Left cardiac atrium (tissue), 4 donors: ENCODE results near the gene EML1. TPM values are rescaled to one million over a fixed set of nuclear protein-coding genes. Genes with fewer than 3 reads are reported as not detected.

Source experiments
- ATAC-seq, 2 donors: fragments of 200-7000 bp; cut with Tn5 transposase; one replicate each; pipeline ENCODE4 v1.9.1; 2020; ENCODE audit warnings: mild to moderate bottlenecking in 2 of 2, moderate library complexity in 2 of 2
- DNase-seq: peaks from one replicate; pipeline ENCODE4 v3.0.0-alpha.2; 2020
- intact Hi-C, 2 donors: fragments of 100-400 bp; cut with DNase I; formaldehyde crosslinking; loops; one replicate each; pipeline versions ENCODE4 v1.14.1 to v1.15.1; 2022 to 2023
- total RNA-seq, 2 donors: library from RNA; stranded (reverse); fragmentation: NEBNext Ultra II Directional; extraction: Animal tissue kit (Norgen Biotek cat#: 25700); gene quantifications; one replicate each; pipeline ENCODE4 v1.2.1, GENCODE V29; 2021
- donor health status: DM: no; HTN: yes; CAD: no.
- donor health status: DM: no; HTN: yes; CAD: no; lungs with severe emphysema.
- donor health status: DM: yes; HTN: yes; CAD: no.
- donor health status: Dilated cardiomyopathy.

The EML1 gene
- total RNA-seq, 2 donors from 2014 or later: 23.7 to 24.6 TPM

DNA sequence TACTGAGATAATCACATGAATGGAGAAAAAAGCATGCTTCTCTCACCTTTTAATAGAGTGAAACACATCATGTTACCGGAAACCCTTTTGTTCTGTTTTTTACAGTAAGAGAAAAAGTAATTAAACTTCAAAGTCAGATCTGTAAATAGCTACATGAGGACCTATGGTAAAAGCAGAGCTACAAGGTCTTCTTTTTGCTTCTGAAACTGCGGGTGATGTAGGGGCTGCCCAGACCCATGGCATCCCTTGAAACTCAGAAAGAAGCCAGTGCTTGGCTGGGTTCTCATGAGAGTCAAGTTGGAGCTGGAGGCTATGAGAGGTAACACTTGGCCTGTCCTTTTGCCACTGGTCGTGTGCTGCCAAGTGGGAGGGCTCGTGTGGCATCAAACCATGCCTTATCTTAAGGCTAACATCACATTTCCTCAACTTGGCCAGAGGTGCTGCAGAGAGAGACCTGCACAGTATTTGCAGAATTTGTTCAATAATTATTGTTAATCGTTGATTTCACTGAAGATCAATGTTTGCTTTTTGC is 47.6 kb downstream of the EML1 start:
- intact Hi-C loops: no loop called here
- ATAC-seq (peak in 1 of 2 donors; percentile 41), DNase-seq (no peak)

DNA sequence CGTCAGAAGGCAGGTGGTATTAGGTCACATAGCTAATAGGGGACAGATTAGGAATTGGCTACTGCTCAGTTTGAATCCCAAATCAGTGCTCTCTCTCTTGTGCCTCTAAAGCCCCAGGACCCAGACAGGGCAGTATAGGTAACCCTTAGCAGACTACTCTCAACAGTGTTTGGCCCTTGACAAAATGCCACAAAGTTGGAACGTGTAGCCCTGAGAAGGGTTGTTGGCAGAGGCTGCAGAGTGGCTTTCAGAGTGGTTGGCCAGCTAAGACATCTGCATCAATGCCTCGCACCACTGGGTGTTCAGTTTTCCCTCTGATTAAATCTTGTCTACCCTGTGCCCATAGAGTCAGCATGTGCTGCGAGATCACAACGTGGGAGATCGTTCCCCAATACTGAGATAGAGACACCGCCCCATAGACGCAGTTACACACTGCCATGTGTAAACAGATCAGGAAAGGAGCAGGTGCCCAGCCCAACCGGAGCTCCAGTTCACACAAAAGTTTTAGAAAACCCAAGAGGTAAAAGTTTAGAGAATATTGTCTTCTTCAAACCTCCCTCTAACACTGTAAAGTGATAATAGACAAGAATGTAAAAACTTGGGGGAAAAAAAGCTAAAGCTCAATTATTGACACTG is 48.3 kb downstream of the EML1 start:
- DNase-seq (no peak), ATAC-seq (peak in 1 of 2 donors; percentile 36)
- intact Hi-C loops: no loop called here

DNA sequence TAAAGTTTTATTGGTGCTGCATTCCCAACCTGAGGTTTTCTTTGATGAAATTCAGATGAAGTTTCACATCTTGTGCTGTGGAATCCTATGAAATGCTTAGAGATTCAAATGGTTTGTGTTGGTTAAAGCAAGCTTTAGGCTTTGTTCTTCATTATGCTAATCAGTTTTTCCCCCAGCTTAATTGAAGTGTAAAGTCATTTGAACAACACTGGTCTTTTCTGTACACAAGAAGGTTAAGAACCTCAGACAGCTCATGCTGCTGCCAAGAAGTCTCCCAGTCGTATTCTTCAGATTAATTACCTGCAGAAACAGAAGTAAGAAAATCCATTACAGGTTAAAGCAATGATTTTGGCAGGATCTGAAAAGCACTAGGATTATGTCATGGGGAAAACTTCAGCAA is 48.9 kb downstream of the EML1 start:
- DNase-seq (no peak), ATAC-seq (no peak)
- intact Hi-C loops: no loop called here

DNA sequence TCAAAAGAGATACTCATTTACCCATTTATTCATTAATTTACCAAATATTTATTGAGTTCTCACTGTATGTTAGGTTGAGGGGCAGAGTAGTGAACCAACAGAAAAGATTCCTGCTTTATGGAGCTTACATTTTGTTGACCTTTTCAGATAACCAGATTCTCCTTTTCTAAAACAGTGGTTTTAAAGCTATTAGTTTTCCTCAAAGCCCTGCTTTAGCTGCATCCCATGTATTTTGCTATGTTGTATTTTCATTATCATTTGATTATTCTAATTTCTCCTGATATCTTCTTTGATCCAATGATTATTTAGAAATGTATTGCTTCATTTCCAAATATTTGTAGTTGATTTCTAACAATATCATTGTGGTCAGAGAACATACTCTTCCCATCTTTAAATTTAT is 53.6 kb downstream of the EML1 start:
- DNase-seq: no peak
- intact Hi-C loops: no loop called here
- no peak for ATAC-seq

DNA sequence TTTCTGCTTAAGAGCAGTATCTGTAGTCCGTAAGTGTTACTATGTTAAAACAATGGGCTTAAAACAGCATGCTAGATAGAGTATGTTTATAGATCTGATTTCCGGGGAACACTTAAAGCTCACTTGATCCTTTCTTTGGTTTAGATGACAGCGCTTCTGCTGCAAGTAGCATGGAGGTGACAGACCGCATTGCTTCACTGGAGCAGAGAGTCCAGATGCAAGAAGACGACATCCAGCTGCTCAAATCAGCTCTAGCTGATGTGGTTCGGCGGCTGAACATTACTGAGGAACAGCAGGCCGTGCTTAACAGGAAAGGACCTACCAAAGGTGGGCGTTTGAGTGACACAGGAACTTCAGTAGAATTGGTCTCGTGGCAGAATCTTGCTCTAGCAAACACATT is 57.5 kb downstream of the EML1 start:
- ATAC-seq (no peak), DNase-seq (no peak)
- intact Hi-C loops: no loop called here

DNA sequence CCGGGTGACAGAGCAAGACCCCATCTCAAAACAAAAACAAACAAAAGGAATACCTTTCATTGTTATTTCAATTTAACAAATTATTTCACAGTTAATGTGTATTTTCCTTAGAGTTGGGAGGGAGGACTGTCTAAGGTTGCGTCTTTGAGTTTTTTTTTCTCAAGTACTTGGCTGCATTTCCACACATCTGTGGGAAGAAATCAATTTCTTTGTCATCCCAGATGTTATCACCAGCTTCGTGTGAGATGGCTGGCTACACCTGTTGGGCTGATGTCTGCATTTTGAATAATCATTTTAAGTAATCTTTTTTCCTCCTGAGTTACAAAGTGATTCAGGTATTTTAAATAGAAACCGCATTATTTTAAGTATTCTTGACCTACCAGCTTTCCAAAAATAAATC is 59.4 kb downstream of the EML1 start:
- intact Hi-C loops: no loop called here
- no peak for ATAC-seq

DNA sequence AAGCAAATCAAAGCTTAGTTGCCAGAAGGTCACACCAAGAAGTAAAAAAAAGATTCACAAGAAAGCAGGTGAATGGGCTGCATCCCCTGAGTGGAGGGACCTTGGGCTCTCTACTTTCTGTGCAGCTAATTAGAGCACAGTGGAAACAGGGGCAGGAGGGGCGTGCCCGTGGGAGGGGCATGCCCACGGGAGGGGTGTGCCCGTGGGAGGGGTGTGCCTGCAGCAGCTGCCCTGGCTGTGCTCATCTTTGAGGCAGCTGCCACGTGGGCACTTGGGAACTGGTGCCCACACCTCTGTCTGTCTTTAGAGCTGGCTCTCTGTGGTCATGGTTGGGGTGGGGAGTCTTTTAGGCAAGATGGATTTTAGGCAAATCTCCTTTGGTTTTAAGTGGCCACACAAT is 60.0 kb downstream of the EML1 start:
- peak; percentile 43 for DNase-seq
- intact Hi-C loops: no loop called here
- ATAC-seq: peak; percentile 78 to 95

More for the DNA sequence above, 59.4 kb downstream of the EML1 start:
- DNase-seq: no peak

DNA sequence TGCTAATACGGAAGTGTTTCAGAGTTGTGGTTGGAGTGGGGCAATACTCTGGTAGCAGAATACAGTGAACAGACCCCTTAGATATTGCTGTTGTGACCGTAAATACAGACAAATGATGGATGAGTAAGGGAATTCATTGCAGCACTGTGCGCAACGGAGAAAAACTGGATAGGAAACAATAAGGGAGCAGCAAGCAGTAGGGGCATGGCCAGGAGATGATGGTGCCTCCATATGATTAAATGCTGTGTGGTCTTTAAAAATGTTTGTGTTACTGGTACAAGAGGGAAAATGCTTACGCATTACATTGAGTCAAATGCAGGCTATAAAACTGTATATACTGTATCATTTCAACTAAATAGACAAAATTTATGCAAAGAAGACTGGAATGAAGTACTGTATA is 61.6 kb downstream of the EML1 start:
- ATAC-seq (no peak), DNase-seq (no peak)
- intact Hi-C loops: no loop called here

DNA sequence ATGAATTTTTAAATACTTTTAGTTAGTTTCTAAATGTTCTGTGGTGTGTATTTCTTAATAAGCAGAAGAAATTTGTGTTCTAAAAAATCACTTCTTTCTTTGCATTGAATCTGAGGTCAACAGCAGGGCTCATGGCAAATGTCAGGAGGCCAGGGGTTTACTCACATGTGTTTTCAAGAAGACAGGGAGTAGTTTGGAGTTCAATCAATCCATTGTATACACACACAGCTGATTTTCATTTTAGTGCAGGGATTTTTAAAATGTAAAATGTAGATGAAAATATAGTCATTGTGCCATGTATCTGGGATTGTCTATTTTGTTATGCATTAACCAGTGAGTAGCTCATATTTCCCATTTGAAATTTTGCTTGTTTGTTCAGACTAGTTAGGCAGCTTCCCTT is 62.1 kb downstream of the EML1 start:
- DNase-seq (no peak), ATAC-seq (no peak)
- intact Hi-C loops: no loop called here

DNA sequence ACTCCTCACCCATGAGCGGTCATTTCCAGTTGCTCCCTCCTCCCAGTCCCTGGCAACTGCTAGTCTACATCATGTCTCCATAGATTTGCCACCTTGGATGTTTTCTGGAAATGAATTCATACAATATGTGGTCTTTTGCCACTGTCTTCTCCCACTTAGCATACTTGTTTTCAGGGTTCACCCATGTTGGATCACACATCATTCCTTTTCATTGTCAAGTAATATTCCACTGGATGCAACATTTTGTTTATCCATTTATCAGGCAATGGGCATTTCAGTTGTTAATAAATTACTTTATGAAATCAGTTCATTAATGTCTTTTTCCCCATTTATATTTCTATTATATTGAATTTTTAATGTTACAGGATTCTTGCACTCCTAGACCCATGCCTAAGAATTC is 64.3 kb downstream of the EML1 start:
- intact Hi-C loops: no loop called here
- DNase-seq (no peak), ATAC-seq (no peak)

DNA sequence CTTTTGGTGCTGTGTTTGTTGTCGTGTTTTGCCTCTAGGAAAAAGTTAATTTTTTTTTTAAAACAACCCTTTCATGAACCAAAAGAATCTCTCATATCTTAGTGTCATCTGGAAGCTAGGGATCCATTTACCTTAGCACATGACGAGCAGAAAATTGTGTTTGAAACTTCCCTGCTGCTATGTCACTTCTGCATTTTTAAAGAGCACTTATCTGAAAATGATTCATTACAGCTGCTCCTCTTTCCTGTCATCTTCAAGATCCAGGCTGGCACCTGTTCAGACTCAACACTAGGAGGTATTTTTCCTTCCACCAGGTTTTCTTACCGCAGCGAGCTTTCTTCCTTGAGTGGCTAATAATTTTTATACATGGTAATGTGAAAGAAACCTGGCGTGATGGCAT is 67.0 kb downstream of the EML1 start:
- no peak for ATAC-seq

DNA sequence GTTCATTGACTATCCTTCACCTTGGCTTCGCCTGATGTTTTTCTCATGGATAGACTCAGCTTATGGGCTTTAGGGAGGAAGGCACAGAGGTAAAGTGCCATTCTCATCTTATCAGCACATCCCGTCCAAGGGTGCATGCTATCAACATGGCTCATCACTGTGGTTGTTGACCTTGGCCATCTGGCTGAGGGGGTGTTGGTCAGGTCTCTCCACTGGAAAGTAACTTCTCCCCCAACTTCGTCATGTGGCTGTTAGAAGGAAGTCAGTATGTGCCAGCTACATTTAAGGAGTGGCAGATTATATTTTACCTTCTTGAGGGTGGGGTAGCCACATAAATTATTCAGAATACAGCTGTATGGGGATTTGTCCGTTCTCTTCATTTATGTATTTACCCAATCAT is 68.9 kb downstream of the EML1 start:
- ATAC-seq (no peak), DNase-seq (no peak)
- intact Hi-C loops: no loop called here

More for the DNA sequence above, 67.0 kb downstream of the EML1 start:
- no peak for DNase-seq
- intact Hi-C loops: no loop called here

DNA sequence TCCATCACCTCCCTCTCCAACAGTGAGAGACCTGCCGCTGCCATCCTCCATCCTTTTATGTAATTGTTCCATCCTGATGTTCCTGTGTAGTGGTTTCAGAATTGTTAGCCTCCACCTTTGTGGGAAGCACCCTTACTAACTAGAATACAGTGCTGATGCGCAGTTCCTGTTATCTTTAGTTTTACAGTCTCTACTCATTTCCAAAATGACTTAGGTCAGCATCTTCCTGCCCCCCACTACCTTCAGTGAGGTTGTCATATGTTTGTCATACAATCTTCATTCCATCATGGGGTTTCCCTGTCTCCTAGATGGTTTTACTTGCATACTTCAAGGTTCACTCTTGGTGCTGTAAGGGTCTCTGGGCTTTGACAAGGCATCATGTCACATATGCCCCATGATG is 69.8 kb downstream of the EML1 start:
- DNase-seq (no peak), ATAC-seq (no peak)
- intact Hi-C loops: no loop called here

DNA sequence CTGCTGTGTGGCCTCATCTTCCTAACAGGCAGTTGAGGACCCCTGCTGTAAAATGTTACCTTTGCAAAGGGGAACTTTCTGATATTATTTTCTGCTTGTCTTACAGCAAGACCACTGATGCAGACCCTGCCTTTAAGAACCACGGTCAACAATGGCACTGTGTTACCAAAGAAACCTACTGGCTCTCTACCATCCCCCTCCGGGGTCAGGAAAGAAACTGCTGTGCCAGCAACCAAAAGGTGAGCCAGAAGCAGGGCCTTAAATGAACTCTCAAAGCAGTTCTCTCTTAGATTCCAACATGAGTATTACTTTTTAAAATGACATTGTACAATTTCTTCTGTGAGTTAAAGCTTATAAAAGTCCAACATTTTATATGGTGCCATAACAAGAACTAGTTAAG is 72.2 kb downstream of the EML1 start:
- intact Hi-C loops: no loop called here
- DNase-seq: no peak
- no peak for ATAC-seq

DNA sequence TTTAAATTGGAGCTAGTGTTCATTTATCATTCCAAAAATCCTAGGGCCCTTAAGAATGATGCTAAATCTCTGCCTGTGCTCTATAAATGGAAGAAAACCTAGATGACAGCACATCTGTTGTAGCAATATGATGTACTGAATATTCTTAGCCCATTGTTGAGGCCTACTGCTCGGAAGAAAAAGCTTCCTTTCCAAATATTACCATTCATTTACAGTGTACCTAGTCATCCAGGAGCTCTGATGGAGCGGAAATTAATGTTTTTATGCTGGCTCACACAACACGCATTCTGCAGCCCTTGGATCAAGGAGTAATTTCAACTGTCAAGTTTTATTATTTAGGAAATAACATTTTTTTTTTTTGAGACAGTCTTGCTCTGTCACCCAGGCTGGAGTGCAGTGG is 77.4 kb downstream of the EML1 start:
- intact Hi-C loops: no loop called here
- ATAC-seq (no peak), DNase-seq (no peak)

DNA sequence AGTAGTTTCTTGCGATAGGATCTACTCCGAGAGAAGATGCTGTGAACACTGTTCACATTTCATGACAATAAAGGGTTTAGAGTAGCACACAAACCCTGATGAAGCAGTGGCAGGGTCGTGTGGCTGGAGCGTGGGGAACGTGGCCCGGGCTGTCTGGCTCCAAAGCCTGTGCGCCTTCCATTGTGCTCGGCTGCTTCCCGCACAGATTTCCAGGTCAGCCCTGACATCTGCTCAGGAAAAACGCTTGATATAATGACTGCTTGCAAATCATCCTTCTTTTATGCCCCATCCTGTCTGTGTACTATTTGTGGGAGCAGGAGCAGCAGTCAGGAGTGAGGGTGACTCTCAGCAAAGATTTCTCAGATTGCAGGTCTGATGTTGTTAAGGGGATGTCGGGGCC is 78.6 kb downstream of the EML1 start:
- DNase-seq: no peak

DNA sequence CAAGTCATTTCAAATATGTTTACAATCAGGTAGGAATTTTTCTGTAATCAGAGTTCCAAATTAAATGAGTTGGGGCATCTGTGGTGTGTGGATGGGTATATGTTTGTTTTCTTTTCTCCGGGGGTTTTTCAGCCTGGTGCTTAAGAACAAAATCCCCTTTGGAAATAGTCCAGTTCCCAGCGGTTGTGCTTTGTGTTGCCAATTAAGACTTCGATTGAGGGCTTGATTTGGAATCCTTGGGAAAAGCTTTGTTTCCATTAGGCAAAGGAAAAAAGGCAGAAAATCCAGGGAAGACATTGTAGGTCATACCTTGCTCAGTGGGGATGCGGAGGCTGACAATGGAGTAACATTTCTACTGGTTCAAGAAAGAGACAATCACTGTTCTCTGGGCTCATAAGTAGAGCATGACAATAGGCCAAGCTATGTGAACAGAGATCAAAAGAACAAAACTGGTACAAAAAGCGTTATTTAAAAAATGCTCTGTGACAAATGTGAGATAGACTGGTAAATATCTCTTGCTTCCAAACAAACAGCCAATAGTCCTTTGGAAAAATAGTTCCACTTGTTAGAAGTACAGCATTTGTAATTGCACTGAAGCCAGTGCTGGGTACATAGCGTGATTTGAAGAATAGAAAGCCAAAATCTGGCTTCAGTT is 79.7 kb downstream of the EML1 start:
- no peak for ATAC-seq
- intact Hi-C loops: no loop called here
- DNase-seq: no peak

More for the DNA sequence above, 78.6 kb downstream of the EML1 start:
- intact Hi-C loops: no loop called here
- no peak for ATAC-seq

DNA sequence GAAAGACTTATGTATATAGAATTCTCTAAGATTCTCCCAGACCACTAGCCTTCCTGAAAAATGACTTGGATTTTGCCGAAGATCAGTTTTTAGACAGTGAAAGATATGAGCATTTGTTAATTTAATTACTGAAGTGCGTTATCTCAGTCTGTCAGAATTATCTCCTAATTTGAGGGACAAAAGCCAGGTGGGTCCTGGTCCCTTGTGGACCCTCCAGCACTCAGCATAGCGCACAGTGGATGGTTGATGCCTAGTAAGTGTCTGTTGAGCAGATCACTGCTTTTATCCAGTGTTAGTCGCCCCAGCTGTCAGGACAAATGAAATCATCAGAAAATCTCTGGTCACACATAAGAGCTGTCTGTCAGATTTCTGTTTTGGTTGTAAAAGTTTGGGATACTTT is 80.4 kb downstream of the EML1 start:
- intact Hi-C loops: no loop called here
- DNase-seq (no peak), ATAC-seq (no peak)

DNA sequence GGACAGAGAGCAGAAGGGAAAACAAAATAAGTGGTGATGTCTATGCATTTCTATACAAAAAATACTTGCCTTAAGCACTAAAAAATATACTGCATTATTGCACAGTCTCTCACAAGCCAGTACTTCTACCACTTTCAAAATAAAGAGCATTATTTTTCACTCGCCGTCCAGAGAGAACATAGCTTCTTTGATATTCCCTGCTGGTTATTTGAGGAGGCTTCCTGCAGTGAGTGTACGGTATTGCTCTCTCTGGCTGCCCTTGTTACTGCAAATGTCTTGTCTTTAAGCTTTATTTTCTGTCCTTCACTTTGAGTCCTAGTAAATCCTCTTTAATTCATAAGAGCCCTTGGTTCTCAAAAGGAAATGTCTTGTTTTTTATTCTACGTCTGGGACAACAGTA is 81.1 kb downstream of the EML1 start:
- intact Hi-C loops: no loop called here
- no peak for ATAC-seq
- no peak for DNase-seq

DNA sequence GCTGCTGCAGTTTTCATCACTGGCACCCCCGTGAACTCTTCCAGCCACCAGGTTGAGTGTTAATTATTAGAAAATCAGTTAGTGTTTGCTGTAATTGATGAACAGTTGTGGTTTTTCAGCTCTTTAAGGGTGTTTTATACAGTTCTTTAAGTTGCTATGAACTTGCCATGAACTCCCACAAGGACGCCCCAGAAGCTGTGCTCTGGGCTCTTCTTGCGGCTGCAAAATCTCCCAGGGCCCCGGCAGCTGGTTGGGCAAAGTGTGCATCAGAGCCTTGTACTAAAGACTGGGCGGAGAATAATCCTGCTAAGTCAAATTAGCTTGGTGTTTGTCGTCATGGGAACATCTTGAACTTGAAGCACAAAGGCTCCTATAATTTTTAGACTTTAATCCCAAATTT is 82.2 kb downstream of the EML1 start:
- ATAC-seq: no peak
- intact Hi-C loops: loop anchor here in 1 of 2 donors (5.0 kb wide), 1 partner anchor 73 kb away; no protein-coding TSS in a partner anchor
- no peak for DNase-seq

DNA sequence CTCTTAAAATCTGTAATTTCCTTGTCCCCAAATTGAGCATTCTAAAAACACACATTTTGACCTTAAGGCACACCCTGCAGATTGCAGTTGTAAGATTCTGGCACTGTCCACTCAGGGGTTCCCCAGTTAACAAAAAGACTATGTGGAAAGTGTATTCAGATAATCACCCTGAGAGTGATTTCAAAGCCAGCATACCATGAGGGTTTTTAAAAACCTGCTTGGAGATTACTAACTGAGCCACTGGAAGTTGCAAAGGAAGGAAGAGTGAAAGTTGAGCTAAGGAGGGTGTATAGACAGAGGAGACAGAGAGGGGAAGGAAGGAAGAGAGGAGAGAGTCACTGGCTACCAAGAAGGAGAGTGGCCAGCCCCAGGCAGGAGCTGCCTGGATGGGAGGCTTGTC is 82.6 kb downstream of the EML1 start:
- intact Hi-C loops: loop anchor here in 1 of 2 donors (5.0 kb wide), 1 partner anchor 74 kb away; no protein-coding TSS in a partner anchor

More for the DNA sequence above, 82.6 kb downstream of the EML1 start:
- DNase-seq (no peak), ATAC-seq (no peak)
